Lung (tissue), 12 donors: ENCODE measurements around the gene ESPNL. TPM values are rescaled to one million over a fixed set of nuclear protein-coding genes. Genes with fewer than 3 reads are reported as not detected.

ENCODE experiments used
- ATAC-seq: fragments of 200-7000 bp; cut with Tn5 transposase; one replicate; pipeline ENCODE4 v1.9.1; 2020; ENCODE audit warnings: moderate number of reproducible peaks; ENCODE audit not compliant: insufficient read depth, low FRiP score
- DNase-seq, 3 donors: peaks; one replicate each; pipeline ENCODE4 v3.0.0-alpha.2; 2013 to 2017
- H3K27ac ChIP-seq, 2 donors: one replicate each; pipeline ENCODE4 v1.5.1; 2013; ENCODE audit warnings: mild to moderate bottlenecking in 2 of 2, moderate library complexity in 2 of 2, control low read depth in 1 of 2, inconsistent platforms in 1 of 2, low read depth in 1 of 2, low read length in 1 of 2
- H3K27me3 ChIP-seq, 3 donors: one replicate each; pipeline ENCODE4 v1.5.1; 2013; ENCODE audit warnings: low read length in 2 of 3; ENCODE audit not compliant: control insufficient read depth in 3 of 3, insufficient read depth in 3 of 3
- H3K36me3 ChIP-seq, 4 donors: one replicate each; pipeline ENCODE4 v1.5.1; 2013; ENCODE audit warnings: low read length in 4 of 4, mild to moderate bottlenecking in 1 of 4, moderate library complexity in 1 of 4; ENCODE audit not compliant: control insufficient read depth in 4 of 4, insufficient read depth in 4 of 4
- H3K4me1 ChIP-seq, 5 donors: one replicate each; pipeline ENCODE4 v1.5.1; 2013; ENCODE audit warnings: low read length in 5 of 5, mild to moderate bottlenecking in 2 of 5, moderate library complexity in 1 of 5; ENCODE audit not compliant: control insufficient read depth in 5 of 5, insufficient read depth in 5 of 5
- H3K4me3 ChIP-seq: one replicate; pipeline ENCODE4 v1.5.1; 2013; ENCODE audit warnings: mild to moderate bottlenecking, control low read depth, moderate library complexity
- H3K9ac ChIP-seq, 2 donors: one replicate each; pipeline ENCODE4 v1.5.1; 2013; ENCODE audit warnings: low read length in 2 of 2, control low read depth in 1 of 2; ENCODE audit not compliant: insufficient read depth in 1 of 2
- H3K9me3 ChIP-seq, 4 donors: one replicate each; pipeline ENCODE4 v1.5.1; 2013; ENCODE audit warnings: low read length in 3 of 4, mild to moderate bottlenecking in 1 of 4, moderate library complexity in 1 of 4; ENCODE audit not compliant: control insufficient read depth in 4 of 4, insufficient read depth in 3 of 4
- CTCF ChIP-seq: IDR thresholded peaks from 2 replicates; pipeline ENCODE4 v1.5.1; 2012; ENCODE audit warnings: mild to moderate bottlenecking; ENCODE audit errors: control extremely low read depth, extremely low read depth
- whole genome bisulfite sequencing, 2 donors: extraction: QIAGEN DNeasy Blood & Tissue Kit; methylation state at CpG; one replicate each; pipeline ENCODE4 v1.1.7; 2013; 5-methylcytosine and 5-hydroxymethylcytosine counted together
- polyA plus RNA-seq, 2 donors: library from polyadenylated mRNA; stranded (reverse); fragments of 200-250 nt; gene quantifications; one replicate each; pipeline ENCODE4 v1.2.1, GENCODE V29; 2013
- total RNA-seq, 2 donors: library from RNA; depleted of rRNA in 1 of 2; stranded (reverse); fragments of >200 nt in 1 of 2; gene quantifications; one replicate each; pipeline ENCODE4 v1.2.1, GENCODE V29; 2014 to 2021
- donor health status: control.
- donor health status: control.
- donor health status: Bipolar disorder and iron deficiency.
- donor health status: healthy.
- donor health status: DM: yes; HTN: yes; CAD: no.

ESPNL gene
- total and polyA plus RNA-seq, 4 donors, result 0.07 to 3.0 (median 1.2) TPM

DNA sequence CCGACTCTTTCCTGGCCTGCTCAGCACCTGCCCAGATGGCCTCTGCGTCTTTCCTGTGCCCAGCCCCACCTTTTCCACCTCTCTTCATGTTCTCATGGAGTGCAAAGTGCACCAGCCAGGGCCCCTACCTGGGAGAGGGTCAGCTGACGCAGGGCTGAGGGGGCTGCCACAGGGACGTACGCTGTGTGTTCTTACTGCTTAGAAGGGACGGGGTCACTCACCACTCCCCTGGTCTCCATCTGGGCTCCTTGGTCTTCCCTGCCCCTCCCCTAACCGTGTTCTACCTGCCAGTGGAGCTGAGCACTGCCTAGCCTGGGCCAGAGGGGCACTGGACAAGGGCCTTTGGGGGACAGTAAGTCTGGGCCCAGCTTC, 67.2 kb downstream of the ESPNL start:
- WGBS, 2 donors, result 90 to 91% methylated on average over 7 of the region's 7 CpGs
- TF ChIP-seq CTCF, result no peak
- ATAC-seq, result no peak
- Histone ChIP-seq H3K27me3 (peaks cover 0 to 10% (median 4%) of the 10 kb centered on the region in 3 donors), H3K4me3 (no peak overlapping the region), H3K9ac (no peak overlapping the region), H3K36me3 (peaks cover 8 to 39% (median 12%) of the 10 kb centered on the region in 4 donors), H3K4me1 (peaks cover 0 to 14% (median 7%) of the 10 kb centered on the region in 5 donors), H3K9me3 (no peaks in the 10 kb centered on the region), H3K27ac (no peak overlapping the region)
- DNase-seq, result no peak

DNA sequence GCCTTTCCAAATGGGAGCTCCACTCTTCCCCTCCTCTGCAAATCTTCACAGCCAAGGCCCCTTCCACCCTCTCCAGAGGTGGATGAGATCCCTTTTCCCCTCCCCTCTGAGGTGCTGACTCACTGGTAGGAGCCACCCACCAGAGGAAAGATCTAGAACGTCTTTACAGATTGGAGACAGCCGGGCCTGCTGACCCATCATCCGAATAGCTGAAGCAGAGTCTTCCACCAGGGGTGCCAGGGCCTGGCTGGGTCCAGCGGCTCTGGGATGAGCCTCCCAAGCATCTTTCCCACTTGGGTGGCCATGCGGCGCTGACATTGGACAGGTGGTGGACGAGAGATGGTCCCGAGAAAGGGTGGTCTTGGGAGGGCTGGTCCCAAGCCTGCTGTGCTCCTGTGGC, 67.6 kb downstream of the ESPNL start:
- no peak overlapping the region for H3K9ac ChIP-seq
- H3K27ac ChIP-seq, result no peak overlapping the region
- DNase-seq, result no peak
- ATAC-seq, result no peak
- H3K4me3 ChIP-seq, result no peak overlapping the region
- H3K36me3 ChIP-seq, result peaks cover 9 to 43% (median 15%) of the 10 kb centered on the region in 4 donors
- H3K4me1 ChIP-seq, result peaks cover 0 to 14% (median 2%) of the 10 kb centered on the region in 5 donors
- no peak for TF ChIP-seq CTCF
- no peaks in the 10 kb centered on the region for H3K9me3 ChIP-seq
- H3K27me3 ChIP-seq, result peaks cover 0 to 6% (median 4%) of the 10 kb centered on the region in 3 donors
- WGBS, 2 donors, result 82 to 87% methylated on average over 8 of the region's 8 CpGs

DNA sequence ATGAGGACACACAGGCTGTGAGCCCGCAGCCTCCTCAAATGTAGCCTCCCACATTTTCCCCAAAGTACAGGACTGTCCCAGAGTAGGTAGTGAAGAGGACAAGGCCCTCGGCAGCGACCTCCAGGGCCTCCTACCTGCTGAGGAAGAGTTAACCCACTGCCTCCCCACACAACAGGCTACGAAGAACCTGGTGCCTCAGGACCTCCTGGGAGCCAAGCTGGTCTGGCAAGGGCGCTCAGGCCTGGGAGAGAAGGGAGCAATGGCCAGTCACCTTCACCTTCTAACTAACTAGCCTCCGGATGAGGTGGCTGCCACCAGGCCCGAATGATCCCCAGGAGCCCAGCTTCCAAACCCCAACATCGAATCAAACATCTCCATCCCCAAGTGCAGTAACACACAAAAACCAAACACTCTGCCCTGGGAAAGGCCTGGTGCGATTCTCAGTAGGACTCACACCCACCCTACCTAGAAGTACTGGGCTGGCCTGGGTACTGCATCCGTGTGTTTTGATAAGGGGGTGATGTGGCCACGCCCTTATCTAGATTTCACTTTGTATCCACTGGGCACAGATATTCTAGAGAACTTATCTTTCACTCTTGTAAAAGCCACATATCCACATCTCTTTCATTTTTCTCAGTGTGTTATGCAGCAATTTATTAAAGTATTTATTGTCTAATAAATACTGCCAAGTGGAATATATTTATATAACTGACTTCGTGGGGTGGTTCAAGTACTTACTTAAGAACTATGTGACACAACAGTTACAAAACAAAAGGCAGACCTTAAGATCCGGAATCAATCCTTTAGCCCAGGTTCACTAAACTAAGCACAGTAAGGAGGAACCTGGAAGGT, 68.3 kb downstream of the ESPNL start:
- DNase-seq (no peak), ATAC-seq (no peak)
- Histone ChIP-seq H3K9me3 (no peaks in the 10 kb centered on the region), H3K4me1 (peaks cover 0 to 13% (median 0%) of the 10 kb centered on the region in 5 donors), H3K9ac (no peak overlapping the region), H3K27me3 (no peaks in the 10 kb centered on the region), H3K27ac (peak overlapping the region in 1 of 2 donors; percentile 20), H3K4me3 (no peak overlapping the region), H3K36me3 (peaks cover 11 to 49% (median 20%) of the 10 kb centered on the region in 4 donors)
- no peak for TF ChIP-seq CTCF
- WGBS, 2 donors, result 88 to 89% methylated on average over 13 of the region's 13 CpGs
